ENCODE results near the gene USP33.
"Not testable (repeated sequence)": the region's sequence is repeated elsewhere in the genome, so short reads cannot be mapped to it uniquely, and the experiment has no call there.

Gene USP33

DNA sequence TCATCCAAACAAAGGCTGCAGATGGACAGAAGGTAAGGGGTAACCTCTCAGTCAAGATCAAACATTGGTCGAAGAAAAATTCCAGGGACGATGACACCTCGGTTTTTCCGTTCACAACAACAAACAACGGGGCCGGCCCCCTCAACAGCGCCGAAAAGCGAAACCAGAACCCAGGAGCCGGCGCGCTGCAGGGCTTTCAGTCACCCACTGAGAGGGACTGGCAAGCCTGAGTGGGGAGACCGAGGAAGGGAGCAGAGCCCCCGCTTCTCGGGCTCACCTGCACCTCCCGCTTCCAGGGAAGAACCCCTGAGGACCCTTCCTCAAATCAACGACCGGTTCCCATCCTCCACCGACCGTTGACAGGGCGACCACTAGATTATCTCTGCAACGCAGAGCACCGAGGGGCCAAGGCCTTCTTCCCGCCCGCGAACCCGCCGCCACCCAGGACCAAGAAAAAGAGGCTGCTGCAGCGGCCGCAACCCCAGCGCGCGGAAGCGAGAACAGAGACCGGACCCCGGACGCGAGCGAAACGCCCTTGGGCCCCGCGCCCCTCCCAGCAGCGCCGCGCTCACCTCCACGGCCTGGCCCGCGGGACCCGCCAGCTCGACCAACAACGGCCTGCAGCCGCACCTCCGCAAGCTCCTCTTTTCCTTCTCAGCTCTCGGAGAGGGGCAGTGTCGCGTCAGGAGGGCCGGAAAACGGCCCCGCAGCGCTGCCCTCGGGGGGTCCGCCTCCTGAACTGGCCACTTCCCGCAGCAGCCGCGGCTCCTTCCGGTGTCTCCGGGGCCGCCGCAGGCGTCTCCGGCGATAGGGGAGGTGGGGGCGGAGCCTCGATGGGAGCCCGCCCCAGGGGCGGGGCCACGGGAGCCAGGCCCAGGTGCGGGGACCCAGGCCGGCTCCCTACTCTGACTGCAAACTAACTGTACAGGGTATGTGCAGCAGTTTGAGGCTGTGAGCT is at the start of gene USP33:
Gene USP33 (minus strand): TSS at position 782 of the 958 bp plus-strand sequence. CDS start 18,155 bp downstream, outside the sequence.
- DNase-seq (ENCODE audit: low read depth), result no peak

DNA sequence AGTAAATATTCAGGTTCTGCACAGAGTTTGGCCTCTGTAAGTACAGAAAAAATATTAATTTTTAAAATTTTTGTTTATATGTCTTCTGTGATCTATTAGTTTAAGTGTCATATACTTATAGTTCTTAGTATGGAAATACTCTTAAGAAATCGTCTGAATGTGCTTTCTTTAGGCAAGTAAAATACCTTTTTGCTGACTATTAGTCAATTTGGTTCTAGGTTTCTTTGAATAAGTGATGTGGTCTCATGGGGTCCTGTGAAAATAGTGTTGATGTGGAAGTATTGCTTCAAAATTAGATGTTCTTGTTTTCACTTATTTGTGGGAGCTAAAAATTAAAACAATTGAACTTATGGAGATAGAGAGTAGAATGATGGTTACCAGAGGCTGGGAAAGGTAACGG is 43.7 kb upstream of the USP33 start:
- DNase-seq (ENCODE audit: low read depth), result no peak

DNA sequence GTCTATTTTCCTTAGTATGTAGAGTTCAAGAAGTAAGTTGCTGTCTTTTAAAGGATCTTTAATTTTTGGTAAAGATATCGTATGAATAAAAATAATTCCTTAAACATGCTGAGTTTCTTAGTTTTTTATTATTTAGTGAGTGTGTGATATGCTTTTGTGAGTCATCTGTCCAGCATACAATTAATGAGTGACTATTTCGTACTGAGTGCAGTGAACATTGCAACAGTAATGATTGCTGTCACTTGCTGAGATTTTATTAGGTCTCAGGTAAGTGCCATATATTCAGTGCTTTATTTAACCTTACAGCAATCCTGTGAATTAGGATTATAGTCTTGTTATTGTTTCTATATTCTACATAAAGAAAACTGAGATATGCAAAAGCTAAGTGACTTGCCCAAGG is 42.4 kb upstream of the USP33 start:
- DNase-seq (ENCODE audit: low read depth), result no peak

DNA sequence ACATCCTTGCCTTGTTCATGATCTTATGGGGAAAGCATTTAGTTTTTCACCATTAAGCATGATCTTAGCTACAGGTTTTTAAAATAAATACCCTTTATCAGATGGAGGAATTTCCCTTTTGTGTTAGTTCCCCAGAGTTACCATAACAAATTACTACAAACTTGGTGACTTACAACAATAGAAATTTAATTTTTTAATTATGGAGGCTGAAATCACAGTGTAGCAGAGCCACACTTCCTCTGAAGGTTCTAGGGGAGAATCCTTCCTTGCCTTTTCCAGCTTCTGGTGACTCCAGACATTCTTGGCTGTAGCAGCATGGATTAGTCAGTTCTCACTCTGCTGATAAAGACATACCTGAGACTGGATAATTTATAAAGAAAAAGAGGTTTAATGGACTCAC is 38.3 kb upstream of the USP33 start:
- no peak for DNase-seq (ENCODE audit: low read depth)

DNA sequence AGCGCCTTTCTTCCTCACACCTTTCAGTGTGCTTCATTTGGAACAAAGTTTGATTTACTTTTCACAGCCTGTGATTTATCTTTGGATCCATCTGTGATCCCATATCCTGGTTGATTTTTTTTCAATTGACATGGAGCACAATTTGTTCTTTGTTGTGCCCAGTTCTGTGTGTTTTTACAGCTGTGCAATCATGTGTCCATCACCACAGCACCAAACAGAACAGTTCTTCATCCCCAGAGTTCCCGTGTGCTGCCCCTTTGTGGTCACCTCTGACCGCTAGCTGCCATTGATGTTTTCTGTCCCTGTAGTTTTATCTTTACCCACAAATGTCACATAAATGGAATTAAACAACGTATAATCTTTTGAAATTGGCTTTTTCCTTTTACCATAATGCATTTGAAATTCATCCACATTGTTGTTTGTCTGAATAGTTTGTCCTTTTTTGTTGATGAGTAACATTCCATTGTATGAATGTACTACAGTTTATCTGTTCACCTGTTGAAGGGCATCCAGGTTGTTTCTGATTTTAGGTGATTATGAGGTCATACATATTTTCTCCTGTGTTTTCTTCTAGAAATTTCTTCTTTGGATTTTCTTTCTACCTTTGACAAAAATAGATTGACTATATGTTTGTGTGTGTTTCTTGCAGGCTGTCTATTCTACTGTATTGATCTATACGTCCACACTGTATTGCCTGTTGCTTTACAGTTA is 37.2 kb upstream of the USP33 start:
- no peak for DNase-seq (ENCODE audit: low read depth)

DNA sequence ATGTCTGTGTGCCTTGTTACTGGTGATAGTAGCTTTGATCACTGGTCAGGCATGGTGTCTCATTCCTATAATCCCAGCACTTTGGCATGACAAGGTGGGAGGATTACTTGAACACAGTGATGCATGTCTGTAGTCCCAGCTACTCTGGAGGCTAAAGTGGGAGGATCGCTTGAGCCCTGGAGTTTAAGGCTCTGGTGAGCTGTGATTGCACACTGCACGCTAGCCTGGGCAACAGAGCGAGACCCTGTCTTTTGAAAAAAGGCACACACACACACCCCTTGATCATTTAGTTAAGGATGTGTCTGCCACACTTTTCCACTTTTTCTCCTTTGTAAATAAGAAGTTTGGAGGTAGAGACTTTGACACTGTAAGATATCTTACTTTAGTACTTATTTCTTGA is 34.9 kb upstream of the USP33 start:
- DNase-seq (ENCODE audit: low read depth), result no peak

DNA sequence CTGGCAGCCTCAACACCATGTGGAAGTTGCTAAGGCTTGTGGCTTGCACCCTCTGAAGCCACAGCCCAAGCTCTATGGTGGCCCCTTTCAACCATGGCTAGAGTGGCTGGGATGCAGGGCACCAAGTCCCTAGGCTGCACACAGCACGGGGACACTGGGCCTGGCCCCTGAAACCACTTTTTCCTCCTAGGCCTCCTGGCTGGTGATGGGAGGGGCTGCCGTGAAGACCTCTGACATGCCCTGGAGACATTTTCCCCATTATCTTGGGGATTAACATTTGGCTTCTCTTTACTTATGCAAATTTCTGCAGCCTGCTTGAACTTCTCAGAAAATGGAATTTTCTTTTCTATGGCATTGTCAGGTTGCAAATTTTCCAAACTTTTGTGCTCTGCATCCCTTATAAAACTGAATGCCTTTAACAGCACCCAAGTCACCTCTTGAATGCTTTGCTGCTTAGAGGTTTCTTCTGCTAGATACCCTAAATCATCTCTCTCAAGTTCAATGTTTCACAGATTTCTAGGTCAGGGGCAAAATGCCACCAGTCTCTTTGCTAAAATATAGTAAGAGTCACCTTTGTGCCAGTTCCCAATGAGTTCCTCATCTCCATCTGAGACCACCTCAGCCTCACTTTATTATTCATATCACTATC is 26.6 kb upstream of the USP33 start:
- not testable (repeated sequence) for DNase-seq (ENCODE audit: low read depth)

DNA sequence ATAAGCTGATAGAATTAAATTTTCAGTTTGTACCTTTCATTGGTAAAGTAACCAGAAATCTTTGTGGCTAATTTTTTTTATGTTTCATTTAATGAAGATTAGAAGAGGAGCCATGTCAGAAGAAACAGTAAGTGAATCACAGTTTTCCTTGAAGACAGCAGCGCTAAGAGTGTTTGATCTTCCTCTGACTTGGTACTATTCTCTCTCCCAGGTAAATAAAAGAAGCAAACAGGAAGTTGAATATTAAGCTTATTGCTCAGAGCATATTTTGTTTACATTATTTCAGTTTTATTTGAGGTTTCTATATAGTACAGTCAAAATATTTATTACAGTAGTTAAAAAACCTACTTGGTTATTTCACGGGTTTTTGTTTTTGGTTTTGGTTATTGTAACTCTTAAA is 23.5 kb upstream of the USP33 start:
- no peak for DNase-seq (ENCODE audit: low read depth)

DNA sequence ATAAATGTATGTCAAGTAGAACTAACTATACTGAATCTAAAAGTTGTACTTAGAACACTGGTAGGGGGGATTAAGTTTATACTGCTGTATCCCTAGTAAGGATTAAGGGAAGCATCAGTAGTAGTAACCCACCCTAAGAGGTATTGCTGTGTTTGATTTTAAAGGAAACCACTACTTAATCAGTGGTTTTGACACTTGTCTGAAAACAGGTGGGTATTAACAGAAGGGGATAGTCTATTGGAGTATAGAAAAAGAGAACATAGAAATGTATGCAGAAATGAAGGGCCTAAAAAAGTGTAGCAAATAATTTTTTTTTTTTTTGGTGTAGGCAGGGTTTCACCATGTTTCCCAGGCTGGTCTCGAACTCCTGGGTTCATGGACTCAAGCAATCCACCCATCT is 22.0 kb upstream of the USP33 start:
- DNase-seq (ENCODE audit: low read depth), result no peak

DNA sequence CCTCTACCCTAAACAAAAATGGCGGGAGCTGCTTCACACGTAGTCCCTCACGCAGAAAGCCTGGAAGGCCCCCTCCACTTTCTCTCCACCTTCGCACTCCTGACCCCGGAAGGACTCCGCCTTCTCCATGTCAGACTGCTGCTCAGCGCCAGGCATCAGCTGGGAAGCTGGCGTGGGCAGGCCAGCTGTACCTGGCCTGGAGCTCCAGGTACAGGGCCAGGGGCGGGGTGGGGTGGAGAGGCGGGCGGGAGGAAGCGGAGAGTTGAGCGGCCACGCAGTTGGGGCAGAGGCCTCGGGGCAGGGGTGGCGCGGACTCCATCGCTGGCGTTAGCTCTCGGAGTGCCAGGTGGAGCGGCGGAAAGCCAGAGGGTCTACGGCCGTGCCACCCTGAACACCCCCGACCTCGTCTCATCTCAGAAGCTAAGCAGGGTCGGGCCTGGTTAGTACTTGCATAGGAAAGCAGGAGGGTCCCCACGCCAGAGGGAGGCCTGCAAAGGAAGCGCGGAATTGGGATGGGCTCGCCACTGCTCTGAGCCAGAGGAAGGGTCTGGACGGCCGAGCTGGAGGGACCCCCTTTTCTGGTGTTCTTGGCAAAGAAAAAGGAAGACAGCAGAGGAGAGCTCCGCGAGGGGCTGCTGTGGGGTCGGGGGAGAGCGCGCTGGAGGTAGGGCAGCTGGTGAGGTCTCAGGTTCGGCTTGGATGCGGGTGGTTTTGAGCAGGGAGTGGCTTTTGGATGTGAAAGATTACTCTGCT is 20.1 kb upstream of the USP33 start, which contains the start of gene MIGA1:
Gene MIGA1 (plus strand): TSS at position 121 of the 753 bp plus-strand sequence. CDS start 3,604 bp downstream, outside the sequence.
- peak; percentile 49 for DNase-seq (ENCODE audit: low read depth)

DNA sequence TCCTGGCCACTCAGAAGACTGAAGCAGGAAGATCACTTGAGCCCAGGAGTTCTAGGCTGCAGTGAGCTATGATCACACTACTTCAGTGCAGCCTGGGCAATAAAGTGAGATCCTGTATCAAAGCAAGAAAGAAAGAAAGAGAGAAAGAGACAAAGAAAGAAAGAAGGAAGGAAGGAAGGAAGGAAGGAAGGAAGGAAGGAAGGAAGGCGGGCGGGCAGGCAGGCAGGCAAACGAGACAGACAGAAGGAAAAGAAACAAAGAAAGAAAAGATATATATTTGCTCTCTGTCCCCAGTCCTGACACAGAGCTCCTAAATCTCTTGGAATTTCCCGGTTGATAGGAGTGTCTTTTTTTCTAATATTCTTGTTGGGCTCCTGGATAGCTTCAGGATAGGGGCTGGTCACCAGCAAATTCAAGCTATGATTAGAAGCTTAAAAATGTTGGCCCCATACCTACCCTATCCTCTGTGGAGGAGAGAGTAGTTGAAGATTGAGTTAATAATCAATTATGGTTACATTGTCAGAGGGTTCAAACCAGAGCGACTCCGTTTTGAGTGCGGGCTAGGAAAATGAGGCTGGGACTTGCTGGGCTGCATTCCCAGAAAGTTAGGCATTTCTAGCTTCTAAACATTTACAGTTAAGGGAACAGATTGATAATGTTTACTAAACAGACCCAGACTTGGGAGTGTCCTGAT is 16.5 kb upstream of the USP33 start:
- DNase-seq (ENCODE audit: low read depth), result no peak

DNA sequence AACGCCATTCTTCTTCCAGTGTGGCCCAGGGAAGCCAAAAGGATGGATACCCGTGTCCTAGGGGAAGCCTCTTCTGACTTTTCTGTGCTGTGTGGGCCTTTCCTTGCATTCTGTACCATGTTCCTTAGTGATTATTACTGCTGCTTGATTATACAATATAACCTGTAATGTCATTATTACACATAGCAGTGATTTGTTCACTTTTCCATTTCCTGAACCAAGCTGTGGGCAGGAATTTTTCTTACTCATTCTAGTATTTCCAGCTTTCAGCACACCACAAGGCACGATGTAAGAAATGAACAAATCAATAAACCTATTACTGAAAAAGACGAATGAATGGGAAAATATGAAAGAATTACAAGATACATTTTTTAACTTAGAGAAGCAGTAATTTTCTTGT is 8.4 kb upstream of the USP33 start:
- no peak for DNase-seq (ENCODE audit: low read depth)

DNA sequence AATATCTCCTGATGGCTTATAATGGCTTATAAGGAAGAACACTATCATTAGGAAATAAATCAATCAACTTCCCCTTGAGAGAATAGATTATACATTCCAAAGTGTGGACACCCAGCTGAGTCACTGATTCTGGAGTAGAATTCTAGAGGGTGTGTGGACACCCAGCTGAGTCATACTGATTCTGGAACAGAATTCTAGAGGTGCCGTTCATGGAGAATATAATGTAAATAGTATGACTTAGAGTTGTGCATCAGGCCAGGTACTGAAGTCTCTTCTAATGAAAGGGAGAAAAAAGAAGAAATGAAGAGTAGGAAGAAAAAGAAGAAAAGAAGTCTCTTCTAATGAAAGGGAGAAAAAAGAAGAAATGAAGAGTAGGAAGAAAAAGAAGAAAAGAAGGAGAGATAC is 2.4 kb upstream of the USP33 start:
- DNase-seq (ENCODE audit: low read depth), result no peak

DNA sequence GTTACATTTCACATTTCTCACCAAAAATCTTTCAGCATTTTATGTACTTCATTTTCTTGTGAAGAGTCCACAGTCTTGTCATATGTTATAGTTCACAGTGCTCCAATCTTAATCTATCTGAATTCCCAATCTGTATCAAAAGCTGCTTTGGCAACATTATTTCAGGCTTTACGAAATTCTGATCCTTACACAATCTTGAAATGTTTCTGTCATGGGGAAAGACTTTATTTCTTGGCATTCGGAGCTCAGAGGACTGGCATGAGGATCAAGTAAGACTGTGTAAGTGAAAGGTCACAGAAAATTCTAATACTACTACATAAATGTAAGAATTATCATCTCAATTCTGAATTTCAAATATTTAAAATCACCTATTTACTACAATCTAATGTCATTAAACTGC is 2.0 kb downstream of the USP33 start:
- peak; percentile 59 for DNase-seq (ENCODE audit: low read depth)

DNA sequence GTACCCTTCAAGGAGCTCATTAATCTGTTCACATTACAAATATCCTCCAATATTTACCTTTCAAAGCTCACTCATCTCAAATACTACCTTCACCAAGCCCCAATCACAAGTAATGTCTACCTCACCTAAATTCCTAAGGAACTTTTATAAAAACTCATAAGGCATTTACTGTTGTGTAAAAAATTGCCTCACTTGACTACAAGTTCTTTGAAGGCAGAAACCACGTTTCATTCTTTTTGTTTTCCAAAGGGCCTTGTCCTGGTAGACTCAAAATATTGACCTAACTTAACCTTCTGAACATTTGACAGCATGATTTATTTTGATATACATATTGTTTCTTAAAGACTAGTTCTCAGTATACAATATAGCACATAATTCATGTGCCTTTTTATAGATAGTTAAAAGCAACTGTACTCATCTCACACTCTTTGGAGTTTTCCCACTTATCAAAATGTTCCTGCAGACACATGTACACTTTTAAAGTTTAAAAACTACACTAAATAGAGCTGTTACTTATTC is 2.5 kb downstream of the USP33 start:
- no peak for DNase-seq (ENCODE audit: low read depth)

DNA sequence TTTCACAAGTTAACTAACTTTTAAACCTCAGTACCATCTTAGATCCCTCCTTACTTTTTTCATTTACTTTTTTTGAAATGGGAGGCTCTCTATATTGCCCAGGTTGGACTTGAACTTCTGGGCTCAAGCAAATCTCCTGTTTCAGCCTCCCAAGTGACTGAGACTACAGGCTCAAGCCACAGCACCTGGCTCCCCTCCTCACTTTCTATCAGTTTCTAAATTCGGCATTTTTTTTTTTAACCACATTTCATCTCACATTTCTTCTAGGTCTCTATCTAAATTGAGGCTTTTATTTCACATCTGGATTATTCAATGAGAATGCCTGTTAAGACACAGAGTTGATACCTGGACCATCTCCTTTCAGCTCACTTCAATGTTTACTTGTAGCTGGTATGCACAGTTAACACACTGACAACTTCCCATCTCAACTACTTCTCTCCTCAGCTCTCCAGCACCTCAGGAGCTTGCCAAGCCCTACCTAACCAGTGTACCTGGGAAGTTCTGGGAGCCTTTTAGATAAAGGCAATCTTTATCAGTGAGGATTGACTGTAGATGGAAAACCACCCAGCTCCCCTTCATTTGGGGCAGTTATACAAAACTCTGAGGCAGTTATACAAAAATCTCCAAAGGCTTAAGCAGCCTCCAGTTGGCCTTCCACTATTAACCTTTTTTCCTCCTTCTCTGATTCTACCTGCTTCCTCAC is 3.4 kb downstream of the USP33 start:
- no peak for DNase-seq (ENCODE audit: low read depth)

DNA sequence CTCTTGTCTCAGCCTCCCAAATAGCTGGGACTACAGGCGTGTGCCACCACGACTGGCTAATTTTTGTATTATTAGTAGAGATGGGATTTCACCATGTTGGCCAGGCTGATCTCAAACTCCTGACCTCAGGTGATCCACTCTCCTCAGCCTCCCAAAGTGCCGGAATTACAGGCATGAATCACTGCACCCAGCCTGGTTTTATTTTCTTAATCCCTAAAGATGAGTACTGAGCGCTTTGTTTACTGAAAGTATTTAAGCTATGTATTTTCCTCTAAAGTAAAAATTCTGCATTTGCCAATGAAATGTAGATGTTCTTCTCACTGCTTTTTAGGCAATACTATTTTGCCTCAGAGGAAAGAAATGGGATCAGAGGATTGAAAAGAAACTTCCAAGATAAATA is 10.2 kb downstream of the USP33 start:
- DNase-seq (ENCODE audit: low read depth), result not testable (repeated sequence)

DNA sequence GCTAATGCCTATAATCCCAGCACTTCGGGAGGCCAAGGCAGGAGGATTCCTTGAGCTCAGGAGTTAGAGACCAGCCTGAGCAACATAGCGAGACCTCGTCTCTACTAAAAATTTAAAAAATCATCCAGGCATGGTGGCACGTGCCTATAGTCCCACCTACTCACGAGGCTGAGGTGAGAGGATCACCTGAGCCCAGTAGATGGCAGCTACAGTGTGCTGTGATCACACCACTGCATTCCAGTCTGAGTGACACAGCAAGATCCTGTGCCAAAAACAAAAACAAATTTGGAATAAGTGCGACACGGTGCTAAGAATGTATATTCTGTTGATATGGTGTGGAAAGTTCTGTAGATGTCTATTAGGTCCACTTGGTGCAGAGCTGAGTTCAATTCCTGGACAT is 15.1 kb downstream of the USP33 start:
- DNase-seq (ENCODE audit: low read depth), result no peak

DNA sequence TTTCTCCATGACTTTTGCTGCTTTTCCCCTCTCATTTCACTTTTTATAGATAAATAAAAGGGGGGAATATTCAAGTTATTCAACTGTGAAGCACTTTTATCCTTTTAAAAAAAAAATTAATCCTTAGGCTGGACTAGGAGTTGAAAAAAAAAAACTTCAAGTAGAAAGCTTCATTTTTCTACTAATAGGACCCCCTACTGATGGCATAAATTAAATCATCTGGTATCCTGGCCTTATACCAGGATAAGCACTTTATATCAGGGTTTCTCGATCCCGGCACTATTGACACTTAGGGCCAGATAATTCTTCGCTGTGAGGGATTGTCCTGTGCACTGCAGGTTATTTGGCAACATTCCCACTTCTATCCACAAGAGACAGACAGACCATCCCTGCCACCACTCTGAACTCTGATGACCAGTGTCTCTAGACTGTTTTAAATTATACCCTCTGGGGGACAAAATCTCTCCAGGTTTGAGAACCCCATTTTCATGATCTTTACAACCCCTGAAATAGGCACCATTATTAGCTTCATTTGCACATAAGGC is 17.6 kb downstream of the USP33 start:
- DNase-seq (ENCODE audit: low read depth), result no peak

DNA sequence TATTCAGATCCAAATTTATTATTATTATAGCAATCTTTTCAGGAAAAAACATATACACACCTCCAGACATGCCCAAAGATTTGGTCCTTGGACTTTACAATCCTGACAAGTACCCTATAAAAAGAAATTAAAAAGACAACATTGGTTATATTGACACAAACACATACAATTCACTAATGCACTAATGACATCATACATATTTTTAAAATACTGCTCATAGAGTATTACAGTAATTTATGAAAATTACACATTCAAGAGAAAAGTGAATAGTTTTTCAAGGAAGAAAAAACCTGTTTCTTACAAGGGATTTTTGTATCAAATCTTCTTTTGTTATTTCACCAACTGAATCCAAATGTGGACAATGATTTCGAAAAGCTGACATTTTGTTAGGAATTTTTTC is 18.3 kb downstream of the USP33 start:
- no peak for DNase-seq (ENCODE audit: low read depth)
